HG03378 (cell line): ENCODE data around the gene CNNM1.
A peak's percentile ranks its signal among the peaks of the same experiment; 100 is the strongest.

Experiments
- ATAC-seq: cut with Tn5 transposase; IDR thresholded peaks from one replicate; pipeline ENCODE4 v1.9.1; 2021; ENCODE audit warnings: mild to moderate bottlenecking, moderate library complexity; ENCODE audit not compliant: unreplicated experiment

CNNM1 gene

DNA sequence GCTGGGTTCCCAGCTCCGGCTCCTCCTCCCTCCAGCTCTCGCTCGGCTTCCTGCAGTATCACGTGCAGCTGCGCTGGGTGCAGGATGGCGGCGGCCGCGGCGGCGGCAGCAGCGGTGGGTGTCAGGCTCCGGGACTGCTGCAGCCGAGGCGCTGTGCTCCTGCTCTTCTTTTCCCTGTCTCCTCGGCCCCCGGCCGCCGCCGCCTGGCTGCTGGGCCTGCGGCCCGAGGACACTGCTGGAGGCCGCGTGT lies at the start of gene CNNM1:
Gene CNNM1, plus strand, starts transcription at position 53 of the 250 bp plus-strand sequence. Its CDS starts 32 bp downstream, at position 85.
- ATAC-seq = peak; percentile 67

DNA sequence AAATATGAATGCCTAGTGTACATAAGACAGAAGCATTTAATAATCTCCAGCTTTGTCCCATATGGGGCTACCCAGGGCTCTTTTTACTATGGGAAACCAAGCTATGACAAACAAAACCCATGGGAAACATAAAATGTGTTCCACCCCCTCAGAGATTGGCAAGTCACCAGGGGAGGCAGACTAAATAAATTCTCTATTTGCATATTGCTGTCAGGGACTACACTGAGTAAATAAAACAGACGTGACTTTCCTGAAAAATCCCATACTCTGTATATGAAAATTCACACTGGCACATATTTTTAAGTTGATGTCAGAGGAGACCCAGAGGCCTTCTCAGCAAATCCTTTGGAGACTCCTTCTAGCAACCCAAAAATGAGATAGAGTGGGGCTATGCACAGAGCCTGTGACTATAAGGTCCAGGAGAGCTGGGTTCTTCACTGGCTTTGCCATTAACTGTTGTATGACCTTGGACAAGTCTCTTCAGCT lies 49.5 kb upstream of the CNNM1 start:
- no peak for ATAC-seq

DNA sequence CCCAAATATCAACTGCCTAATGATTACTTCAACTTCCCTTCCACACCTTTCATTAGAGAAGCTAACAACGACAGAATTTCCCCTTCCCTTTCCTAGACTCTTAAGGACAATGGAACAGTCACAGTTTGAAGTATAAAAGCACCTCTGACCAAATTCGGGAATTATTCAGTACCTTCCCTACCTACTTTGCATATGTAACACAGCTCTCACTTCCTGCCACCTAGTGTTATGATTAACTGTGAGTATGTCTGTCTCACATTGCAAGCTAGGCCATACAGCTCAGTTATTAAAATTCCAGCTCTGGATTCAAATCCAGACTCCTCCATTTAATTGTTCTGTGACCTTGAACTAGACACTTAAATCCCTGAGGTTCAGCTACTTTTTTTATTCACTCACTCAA lies 48.7 kb upstream of the CNNM1 start:
- peak; percentile 80 for ATAC-seq

DNA sequence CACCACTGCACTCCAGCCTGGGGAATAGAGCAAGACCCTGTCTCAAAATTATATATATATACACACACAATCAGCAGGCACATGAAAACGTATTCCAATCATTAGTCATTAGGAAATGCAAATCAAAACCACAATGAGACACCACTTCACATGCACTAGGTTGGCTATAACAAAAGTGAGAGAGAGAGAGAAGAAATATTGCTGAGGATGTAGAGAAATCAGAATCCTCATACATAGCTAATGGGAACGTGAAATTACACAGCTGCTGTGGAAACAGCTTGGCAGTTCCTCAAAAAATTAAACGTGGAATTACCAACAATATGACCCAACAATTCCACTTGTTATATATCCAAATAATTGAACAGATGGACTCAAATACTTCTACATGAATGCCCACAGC lies 43.3 kb upstream of the CNNM1 start:
- no peak for ATAC-seq

DNA sequence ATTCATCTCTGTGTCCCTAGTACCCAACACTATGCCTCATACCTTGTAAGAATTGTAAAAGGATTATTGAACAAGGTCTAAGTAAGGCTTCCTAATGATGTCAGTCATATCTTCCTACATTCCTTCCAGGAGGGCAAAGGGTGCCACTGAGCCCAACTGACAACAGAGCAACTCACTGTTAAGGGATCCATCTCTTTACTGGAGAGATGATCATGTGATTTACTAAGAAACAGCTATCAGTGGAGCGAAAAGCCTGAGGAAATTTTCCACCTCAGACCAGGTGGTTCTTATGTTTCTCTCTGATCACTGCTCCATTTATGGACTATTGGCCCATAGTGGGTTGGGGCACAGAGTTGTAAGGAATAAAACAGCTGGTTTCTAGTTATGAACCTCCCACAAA lies 38.9 kb upstream of the CNNM1 start:
- ATAC-seq = no peak

DNA sequence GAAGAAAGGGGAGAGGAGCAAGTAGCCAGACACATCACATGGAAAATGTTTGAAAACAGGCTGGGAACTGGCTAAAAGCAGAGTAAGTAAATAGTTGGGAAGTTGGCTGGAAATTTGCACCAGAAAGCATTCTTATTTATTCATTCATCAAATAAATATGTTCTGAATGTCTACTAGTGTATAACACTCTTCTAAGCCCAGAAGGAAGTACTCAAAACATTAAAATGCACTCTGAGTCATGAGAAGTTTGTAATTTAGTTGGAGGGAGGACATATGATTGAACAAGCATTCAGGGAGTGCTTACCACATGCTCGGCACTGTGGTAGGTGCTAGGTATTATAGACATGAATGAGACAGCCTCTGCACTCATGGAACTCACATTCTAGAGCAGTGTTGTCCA lies 37.0 kb upstream of the CNNM1 start:
- no peak for ATAC-seq

DNA sequence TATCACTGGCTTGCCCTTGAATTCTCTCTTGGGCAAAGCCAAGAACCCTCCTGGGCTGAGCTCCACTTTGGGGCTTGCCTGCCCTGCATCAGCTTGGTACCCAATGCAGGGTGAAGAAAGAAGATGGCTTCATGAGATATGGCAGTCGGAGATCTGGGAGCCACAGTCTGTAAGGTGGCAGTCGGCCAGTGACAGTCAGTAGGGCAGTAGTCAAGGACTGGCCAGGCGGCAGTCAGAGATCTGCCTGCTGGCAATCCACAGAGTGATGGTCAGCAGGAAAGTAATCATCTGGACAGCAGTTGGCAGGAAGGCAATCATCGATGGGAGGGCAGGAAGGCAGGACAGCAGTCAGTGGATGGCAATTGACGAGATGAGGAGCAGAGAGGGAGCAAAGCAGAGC lies 32.6 kb upstream of the CNNM1 start:
- no peak for ATAC-seq

DNA sequence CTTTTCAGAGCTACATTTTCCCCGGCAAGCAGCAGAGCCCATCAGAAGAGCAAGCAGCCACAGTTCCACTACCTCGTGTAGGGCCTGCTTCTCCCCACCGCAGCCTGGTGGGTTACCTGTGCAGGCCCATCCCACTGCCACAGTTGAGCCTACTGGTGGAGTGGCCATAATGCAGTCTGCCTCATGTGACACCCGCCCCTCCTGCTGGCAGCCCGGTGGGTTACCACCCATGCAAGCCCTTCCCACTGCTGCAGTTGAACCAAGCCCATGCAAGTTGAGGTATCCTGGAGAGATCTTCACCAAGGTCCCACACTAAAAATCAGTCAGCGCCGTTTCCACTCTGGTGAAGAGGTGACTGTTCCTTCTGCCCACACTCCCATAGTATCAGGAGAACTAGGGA lies 32.1 kb upstream of the CNNM1 start:
- ATAC-seq = no peak

DNA sequence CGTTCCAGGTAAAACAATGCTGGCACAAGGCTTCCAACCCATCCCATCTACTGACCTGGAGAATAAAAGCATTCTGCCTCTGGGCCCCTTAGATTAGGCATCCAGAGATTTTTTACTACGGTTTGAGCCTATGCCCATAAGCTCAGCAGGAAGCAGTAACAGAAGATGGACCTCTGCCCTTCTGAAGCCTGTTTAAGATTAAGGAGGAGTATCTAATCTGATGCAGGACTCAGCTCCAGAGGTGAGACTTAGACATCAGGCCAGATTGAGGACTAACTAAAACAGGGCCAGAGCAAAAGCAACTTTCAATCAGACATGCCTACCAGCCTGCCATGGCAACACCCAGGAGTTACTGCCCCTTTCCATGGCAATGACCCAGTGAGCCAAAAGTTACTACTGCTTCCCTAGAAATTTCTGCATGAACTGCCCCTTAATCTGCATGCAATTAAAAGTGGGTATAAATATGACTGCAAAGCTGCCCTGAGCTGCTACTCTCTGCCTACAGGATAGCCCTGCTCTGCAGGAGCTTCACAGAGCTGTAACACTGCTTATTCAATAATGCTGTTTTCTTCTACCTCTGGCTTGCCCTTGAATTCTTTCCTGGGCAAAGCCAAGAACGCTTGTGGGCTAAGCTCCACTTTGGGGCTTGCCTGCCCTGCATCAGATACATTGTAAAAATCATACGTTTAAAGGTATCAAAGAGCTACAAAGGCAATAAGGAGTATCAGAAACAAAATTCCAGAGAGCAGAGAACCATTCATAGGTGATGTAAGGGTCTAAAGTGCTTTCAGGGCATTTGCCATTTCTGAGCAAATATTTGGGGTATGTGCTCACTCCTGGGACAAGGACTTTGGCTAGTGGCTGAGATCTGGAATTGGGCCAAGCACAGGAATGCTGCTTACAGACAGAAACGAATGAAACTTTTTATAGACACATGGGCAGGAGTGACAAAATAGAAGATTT lies 25.0 kb upstream of the CNNM1 start:
- ATAC-seq = no peak

DNA sequence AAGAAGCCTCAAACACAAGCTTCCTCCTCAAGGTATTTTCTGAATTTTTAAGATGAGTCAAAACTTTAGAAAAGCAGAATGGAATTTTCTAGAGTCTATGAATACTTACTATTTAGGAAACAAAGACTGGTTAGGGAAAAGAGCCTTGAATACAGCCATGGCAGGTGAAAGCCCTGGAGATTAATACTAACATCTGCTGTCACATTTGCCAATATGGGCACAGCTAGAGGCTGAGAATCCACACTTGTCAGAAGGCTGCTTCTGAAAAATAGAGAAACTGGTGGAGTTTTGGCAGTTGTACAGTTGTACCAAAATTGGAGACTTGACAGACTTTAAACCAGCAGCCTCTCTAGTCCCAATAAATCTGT lies 24.3 kb upstream of the CNNM1 start:
- ATAC-seq = no peak

DNA sequence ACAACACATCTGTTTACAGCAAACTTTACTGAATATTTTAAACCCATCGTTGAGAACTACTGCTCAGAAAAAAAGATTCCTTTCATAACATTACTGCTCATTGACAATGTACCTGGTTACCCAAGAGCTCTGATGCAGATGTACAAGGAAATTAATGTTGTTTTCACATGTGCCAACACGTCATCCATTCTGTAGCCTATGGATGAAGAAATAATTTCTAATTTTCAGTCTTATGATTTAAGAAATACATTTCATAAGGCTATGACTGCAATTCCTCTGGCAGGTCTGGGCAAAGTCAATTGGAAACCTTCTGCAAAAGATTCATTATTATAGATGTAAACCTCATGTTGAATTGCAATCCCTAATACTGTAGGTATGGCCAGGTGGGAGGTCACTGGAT lies 16.7 kb upstream of the CNNM1 start:
- ATAC-seq = no peak

DNA sequence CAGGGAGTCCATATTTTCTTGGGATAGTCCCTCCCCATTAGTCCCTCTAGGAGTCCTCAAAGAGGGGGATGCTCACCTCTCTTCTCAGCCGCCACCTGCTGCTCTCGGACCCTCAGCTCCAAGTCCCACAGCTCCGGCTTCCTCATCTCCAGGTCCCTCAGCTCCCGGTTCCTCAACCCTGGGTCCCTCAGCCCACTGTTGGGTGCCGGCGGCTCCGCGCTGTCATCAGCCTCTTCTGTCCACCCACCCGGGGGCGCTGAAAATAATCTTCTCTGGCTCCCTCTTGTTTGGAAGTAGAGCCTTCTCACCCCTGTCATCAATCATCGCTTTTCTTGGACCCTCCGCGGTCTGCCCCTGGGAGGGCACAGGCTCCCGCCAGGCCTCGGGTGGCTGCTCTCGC lies 13.3 kb upstream of the CNNM1 start:
- no peak for ATAC-seq

DNA sequence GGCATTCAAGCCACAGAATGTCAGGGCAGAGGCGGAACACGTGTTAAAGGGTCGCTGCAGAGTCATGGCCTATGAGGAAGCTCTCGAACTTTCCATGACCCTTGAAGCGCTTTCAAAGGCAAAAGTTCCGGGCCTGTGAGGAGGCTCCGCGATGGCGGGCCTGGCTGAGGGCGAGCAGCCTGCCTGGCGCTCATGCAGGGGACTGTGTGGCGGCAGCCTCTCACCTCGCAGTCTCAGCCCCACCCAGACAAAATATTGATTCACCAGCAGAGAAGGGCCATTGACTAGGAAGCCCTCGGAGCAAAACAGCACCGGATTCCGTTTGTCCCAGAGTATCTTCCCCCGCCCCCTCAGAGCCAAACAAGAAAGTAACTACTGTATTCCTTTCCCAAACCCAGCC lies 12.8 kb upstream of the CNNM1 start:
- ATAC-seq = no peak

DNA sequence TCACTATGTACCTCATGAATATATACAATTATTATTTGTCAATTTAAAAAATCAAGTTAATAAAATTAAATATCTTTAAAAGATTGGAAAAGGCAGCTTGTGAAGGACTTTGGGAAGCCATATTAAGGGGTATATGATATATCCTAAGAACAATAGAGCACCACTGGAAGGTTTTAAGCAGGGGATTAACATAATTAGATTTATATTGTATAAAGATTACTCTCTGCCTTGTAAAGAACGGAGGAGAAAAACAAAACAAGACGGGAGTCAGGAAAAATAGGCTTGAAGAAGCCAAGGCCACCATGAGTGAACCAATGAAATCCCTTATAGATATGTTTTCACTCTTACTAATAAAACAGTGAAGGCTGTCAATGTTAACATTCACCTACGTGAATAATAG lies 11.1 kb upstream of the CNNM1 start:
- ATAC-seq = no peak

DNA sequence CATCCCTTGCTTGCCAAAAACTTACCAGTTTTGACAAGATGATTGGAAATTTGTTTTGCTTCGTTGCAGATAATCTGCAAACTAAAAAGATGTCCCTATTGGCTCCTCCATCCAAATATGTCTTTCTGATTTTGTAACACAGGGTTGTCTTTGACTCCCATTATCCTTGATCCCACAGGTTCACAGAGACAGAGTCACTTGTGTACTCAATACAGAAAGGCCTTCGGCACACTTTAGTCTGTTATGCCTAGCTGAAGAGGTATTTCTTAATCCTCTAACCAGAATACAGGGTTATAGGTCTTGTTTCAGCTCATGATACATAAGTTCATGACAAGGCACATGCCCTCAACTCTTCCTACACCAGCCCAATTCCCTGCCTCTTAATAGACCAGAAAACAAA lies 10.7 kb upstream of the CNNM1 start:
- ATAC-seq = no peak

DNA sequence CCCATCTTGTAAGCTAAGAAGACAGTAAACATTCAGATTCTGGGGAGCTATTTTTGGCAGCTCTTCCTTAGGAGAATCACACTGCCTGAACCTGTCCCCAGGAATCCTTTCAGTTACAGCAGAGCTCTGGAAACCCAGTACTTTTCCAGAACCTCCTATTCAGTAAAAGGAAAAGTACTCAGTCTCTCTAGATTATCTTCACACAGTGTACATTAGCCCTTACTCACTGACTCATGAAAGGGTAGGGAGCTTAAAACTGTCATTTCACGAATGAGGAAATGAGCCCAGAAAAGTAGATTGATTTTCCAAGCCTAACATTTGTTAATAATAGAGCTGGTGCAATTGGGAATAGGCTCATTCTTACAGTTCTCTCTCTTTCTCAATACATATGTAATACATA lies 3.9 kb upstream of the CNNM1 start:
- ATAC-seq = no peak

DNA sequence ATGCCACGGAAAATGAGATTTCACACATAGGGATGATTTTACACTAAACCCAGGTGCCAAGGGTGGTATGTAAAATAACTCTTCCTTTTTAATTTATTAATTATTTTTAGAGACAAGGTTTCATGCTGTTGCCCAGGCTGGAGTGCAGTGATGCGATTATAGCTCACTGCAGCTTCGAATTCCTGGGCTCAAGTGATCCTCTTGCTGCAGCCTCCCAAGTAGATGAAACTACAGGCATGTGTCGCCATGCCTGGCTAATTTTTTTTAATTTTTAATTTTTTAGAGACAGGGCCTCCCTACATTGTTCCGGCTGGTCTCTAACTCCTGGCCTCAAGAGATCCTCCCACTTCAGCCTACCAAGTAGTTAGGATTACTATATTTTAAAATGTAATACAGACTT lies 2.3 kb upstream of the CNNM1 start:
- no peak for ATAC-seq

DNA sequence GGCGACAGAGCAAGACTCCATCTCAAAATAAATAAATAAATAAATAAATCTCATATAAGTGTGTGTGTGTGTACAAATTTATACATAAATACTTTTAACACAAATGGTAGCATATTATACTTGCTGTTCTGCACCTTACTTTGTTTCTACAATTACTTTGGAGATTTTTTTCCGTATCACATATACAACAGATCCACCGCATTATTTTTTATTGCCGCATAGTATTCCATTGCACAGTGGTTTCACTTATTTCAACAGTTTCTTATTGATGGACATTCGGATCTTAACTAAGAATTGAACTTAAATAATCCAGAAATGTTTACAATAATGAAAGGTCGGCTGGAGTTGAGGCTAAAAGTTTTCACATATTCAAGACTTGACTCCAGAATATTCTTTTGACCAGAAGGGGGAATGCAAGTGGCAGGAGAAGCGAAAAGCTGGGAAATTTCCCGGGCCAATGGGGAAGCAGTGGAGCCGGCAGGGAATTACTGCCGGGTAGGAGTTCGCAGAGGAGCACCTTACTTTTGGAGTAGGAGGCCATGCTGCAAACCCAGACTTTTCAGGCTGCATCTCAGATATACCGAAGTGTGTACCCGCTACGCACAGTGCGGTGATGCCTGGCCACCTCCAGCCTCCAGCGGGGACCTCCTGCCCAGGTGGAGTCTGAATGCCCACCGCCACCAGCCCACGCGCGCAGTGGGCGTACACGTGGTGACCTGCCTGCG lies 415 bp upstream of the CNNM1 start:
- no peak for ATAC-seq

DNA sequence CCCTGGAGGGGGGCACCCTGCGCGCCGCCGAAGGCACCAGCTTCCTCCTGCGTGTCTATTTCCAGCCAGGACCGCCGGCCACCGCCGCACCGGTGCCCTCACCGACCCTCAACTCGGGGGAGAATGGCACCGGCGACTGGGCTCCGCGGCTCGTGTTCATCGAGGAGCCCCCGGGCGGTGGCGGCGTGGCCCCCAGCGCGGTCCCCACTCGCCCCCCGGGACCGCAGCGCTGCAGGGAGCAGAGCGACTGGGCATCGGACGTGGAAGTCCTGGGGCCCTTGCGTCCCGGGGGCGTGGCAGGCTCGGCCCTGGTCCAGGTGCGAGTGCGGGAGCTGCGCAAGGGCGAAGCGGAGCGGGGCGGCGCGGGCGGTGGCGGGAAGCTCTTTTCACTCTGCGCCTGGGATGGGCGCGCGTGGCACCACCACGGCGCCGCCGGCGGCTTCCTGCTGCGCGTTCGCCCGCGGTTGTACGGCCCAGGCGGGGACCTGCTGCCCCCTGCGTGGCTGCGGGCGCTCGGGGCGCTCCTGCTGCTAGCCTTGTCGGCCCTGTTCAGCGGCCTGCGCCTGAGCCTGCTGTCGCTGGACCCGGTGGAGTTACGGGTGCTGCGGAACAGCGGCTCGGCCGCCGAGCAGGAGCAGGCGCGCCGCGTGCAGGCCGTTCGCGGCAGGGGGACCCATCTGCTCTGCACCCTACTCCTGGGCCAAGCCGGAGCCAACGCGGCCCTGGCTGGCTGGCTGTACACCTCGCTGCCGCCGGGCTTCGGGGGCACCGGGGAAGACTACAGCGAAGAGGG lies 594 bp downstream of the CNNM1 start:
- peak; percentile 29 for ATAC-seq

DNA sequence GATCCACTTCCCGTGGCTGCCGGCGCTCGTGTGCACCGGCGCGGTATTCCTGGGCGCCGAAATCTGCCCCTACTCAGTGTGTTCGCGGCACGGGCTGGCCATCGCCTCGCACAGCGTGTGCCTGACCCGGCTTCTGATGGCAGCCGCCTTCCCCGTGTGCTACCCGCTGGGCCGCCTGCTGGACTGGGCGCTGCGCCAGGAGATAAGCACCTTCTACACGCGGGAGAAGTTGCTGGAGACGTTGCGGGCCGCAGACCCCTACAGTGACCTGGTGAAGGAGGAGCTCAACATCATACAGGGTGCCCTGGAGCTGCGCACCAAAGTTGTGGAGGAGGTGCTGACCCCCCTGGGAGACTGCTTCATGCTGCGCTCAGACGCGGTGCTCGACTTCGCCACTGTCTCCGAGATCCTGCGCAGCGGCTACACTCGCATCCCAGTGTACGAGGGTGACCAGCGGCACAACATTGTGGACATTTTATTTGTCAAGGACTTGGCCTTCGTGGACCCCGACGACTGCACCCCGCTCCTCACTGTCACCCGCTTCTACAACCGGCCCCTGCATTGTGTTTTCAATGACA lies 1.3 kb downstream of the CNNM1 start:
- ATAC-seq = peak; percentile 4

DNA sequence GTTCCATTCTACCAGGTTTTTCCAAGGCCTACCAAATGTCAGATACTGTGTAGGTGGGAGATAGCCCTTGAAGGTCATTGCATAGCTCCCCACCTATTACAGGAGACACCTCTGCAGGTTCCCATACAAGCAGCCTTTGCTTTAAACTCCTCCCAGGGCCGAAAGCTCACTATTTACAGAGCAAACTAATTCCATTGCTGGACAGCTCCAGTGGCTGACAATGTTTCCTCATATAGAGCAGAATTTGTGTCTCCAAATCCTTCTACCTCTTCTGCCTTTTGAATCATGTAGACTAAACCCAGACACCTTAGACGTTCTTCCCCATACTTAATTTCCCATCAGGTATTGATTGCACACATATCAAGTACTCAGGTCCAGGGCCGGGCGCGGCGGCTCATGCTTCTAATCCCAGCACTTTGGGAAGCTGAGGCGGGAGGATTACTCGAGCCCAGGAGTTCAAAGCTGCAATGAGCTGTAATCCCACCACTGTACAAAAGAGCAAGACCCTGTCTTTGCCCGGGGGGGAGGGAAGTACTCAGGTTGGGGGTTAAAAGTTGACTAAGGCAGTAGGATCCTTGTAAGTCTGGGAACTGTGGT lies 2.1 kb downstream of the CNNM1 start:
- ATAC-seq = no peak
